PFSK-1 (cell line): Measurements from ENCODE around the gene TYRP1.

Experiments
- FOXP2 ChIP-seq: optimal IDR thresholded peaks from 2 replicates; pipeline ENCODE3; 2011; ENCODE audit warnings: borderline replicate concordance, control low read depth, inconsistent platforms; ENCODE audit not compliant: insufficient read depth; ENCODE audit errors: extremely low read length, extremely low read depth
- POLR2AphosphoS5 ChIP-seq: IDR thresholded peaks from 2 replicates; pipeline ENCODE4 v1.6.1; 2012; ENCODE audit warnings: low read depth, mild to moderate bottlenecking, control low read depth, low read length, moderate library complexity
- REST ChIP-seq, 2 experiments: IDR thresholded peaks; 2 replicates each; pipeline versions ENCODE4 v1.6.1 to v1.8.0; 2011 to 2012; ENCODE audit warnings: low read depth in 2 of 2, low read length in 2 of 2, control low read depth in 1 of 2, inconsistent platforms in 1 of 2, mild to moderate bottlenecking in 1 of 2, moderate library complexity in 1 of 2; ENCODE audit not compliant: insufficient read depth in 1 of 2
- TAF1 ChIP-seq: IDR thresholded peaks from 2 replicates; pipeline ENCODE4 v1.6.1; 2012; ENCODE audit warnings: low read length, control low read depth, borderline replicate concordance; ENCODE audit not compliant: insufficient read depth

GRCh38 chr9:12695474-12695873 lies 2.3 kb downstream of the TYRP1 start:
- TF ChIP-seq TAF1 (no peak), POLR2AphosphoS5 (no peak), REST (IDR thresholded peaks at IDR 0.05; ENCODE audit: insufficient read depth in 1 of 2, low read depth in 2 of 2, low read length in 2 of 2) (no peak), FOXP2 (no peak)
